Caco-2 (cell line): Measurements from ENCODE around the gene NCMAP. TPM values are rescaled to one million over a fixed set of nuclear protein-coding genes. Genes with fewer than 3 reads are reported as not detected.

Experiments
- BruUV-seq: library from RNA; stranded (reverse); fragments of 400-500 nt; replicated peaks from 2 replicates; lab custom pipeline; 2021; lab: Mats Ljungman, UMichigan
- CTCF ChIA-PET: fragments of 300-600 bp; sonication (Branson Sonifier 250); formaldehyde crosslinking; loops from one replicate; lab custom pipeline; 2022; ENCODE audit warnings: antibody characterized with exemption; lab: Charles Lee
- POLR2A ChIA-PET: fragments of 300-600 bp; sonication (Branson Sonifier 250); formaldehyde crosslinking; loops from one replicate; lab custom pipeline; 2022; ENCODE audit warnings: antibody characterized with exemption; lab: Charles Lee
- DNase-seq, 2 experiments: peaks; one replicate each; pipeline versions ENCODE4 v3.0.0 to v3.0.0-alpha.2; 2020 to 2022
- H3K27me3 ChIP-seq: replicated peaks from 2 replicates; pipeline ENCODE4 v1.6.0; 2011; ENCODE audit warnings: low read length; ENCODE audit not compliant: control insufficient read depth, insufficient read depth
- H3K36me3 ChIP-seq: 2 replicates; pipeline ENCODE4 v1.5.1; 2011; ENCODE audit warnings: low read length; ENCODE audit not compliant: control insufficient read depth, insufficient read depth
- H3K4me1 ChIP-seq: fragments of 250-450 bp; sonication (Bioruptor Pico); 2 replicates; pipeline ENCODE4 v1.5.1; 2020; ENCODE audit warnings: mild to moderate bottlenecking
- H3K4me3 ChIP-seq: 2 replicates; pipeline ENCODE4 v1.5.1; 2011; ENCODE audit warnings: low read depth, mild to moderate bottlenecking, control low read depth, low read length
- H3K9me3 ChIP-seq: fragments of 250-450 bp; sonication (Bioruptor Pico); 2 replicates; pipeline ENCODE4 v1.5.1; 2020; ENCODE audit warnings: mild to moderate bottlenecking, moderate library complexity
- H3K27ac Mint-ChIP-seq: one replicate; pipeline ENCODE4 v1.8.0; 2022; ENCODE audit warnings: mixed read lengths; ENCODE audit not compliant: unreplicated experiment
- H3K27me3 Mint-ChIP-seq: one replicate; pipeline ENCODE4 v1.8.0; 2022; ENCODE audit warnings: mixed read lengths; ENCODE audit not compliant: insufficient read depth, unreplicated experiment
- H3K36me3 Mint-ChIP-seq: one replicate; pipeline ENCODE4 v1.8.0; 2022; ENCODE audit warnings: mild to moderate bottlenecking, mixed read lengths; ENCODE audit not compliant: insufficient read depth, unreplicated experiment
- H3K4me1 Mint-ChIP-seq: one replicate; pipeline ENCODE4 v1.8.0; 2022; ENCODE audit warnings: low read depth, mixed read lengths; ENCODE audit not compliant: unreplicated experiment
- H3K4me3 Mint-ChIP-seq: one replicate; pipeline ENCODE4 v1.8.0; 2022; ENCODE audit warnings: mild to moderate bottlenecking, moderate library complexity, mixed read lengths; ENCODE audit not compliant: unreplicated experiment
- H3K9me3 Mint-ChIP-seq: one replicate; pipeline ENCODE4 v1.8.0; 2022; ENCODE audit warnings: mixed read lengths; ENCODE audit not compliant: unreplicated experiment
- CTCF ChIP-seq, 2 experiments: fragments of 200-600 bp in 1 of 2; IDR thresholded peaks; 1 replicate in 1 of 2; 2 replicates in 1 of 2; pipeline versions ENCODE4 v1.5.1 to v1.8.0; 2011 to 2022; ENCODE audit warnings: antibody characterized with exemption in 1 of 2, control low read depth in 1 of 2, inconsistent platforms in 1 of 2, low read depth in 1 of 2, low read length in 1 of 2, mild to moderate bottlenecking in 1 of 2, moderate library complexity in 1 of 2; ENCODE audit not compliant: insufficient read depth in 1 of 2, severe bottlenecking in 1 of 2, unreplicated experiment in 1 of 2
- intact Hi-C: fragments of 100-400 bp; cut with micrococcal nuclease; formaldehyde crosslinking; loops from one replicate; pipeline ENCODE4 v1.10.0; 2022; ENCODE audit not compliant: unreplicated experiment
- total RNA-seq: library from RNA; stranded (reverse); gene quantifications from 2 replicates; pipeline ENCODE4 v1.2.3, GENCODE V29; 2022

The NCMAP gene
- total RNA-seq, 1 experiment from 2014 or later: 0.43 TPM

- no peak for TF ChIP-seq CTCF (IDR thresholded peaks at IDR 0.05; ENCODE audit: insufficient read depth in 1 of 2, low read depth in 1 of 2, low read length in 1 of 2, severe bottlenecking in 1 of 2, unreplicated experiment in 1 of 2)
- H3K9me3 ChIP-seq: no peaks in the 10 kb centered on the region
- intact Hi-C loops: no loop called here
- H3K4me3 ChIP-seq: no peak overlapping the region
- no peaks in the 10 kb centered on the region for H3K9me3 Mint-ChIP-seq
- H3K36me3 Mint-ChIP-seq: no peaks in the 10 kb centered on the region
- BruUV-seq: no TSS peak
- H3K4me1 ChIP-seq: no peaks in the 10 kb centered on the region
- DNase-seq: no peak
- no peaks in the 10 kb centered on the region for H3K27me3 ChIP-seq
- H3K27me3 Mint-ChIP-seq: no peaks in the 10 kb centered on the region
- H3K4me1 Mint-ChIP-seq: peaks cover 4% of the 10 kb centered on the region
- no peak overlapping the region for H3K27ac Mint-ChIP-seq
- ChIA-PET CTCF (no interaction called here), POLR2A (interaction anchor here (0.6 to 0.7 kb wide), 2 partner anchors 8 to 361 kb away, joined by 3 to 4 read pairs; no protein-coding TSS in a partner anchor)
- H3K4me3 Mint-ChIP-seq: no peak overlapping the region
- no peaks in the 10 kb centered on the region for H3K36me3 ChIP-seq
These were observed 4.5 kb downstream of the NCMAP start for GRCh38 chr1:24560361-24560760.

GRCh38 chr1:24562625-24563024, 6.7 kb downstream of the NCMAP start:
- no peaks in the 10 kb centered on the region for H3K9me3 ChIP-seq
- DNase-seq: no peak
- ChIA-PET POLR2A (no interaction called here), CTCF (interaction anchor here (1.1 kb wide), 1 partner anchor 25 kb away, joined by 3 read pairs; no protein-coding TSS in a partner anchor)
- intact Hi-C loops: no loop called here
- H3K36me3 ChIP-seq: no peaks in the 10 kb centered on the region
- Mint-ChIP-seq H3K36me3 (no peaks in the 10 kb centered on the region), H3K4me1 (no peaks in the 10 kb centered on the region), H3K27me3 (no peaks in the 10 kb centered on the region), H3K27ac (no peak overlapping the region), H3K9me3 (no peaks in the 10 kb centered on the region), H3K4me3 (no peak overlapping the region)
- 0 out of 2 replicates have a peak, but pooled peaks cover 2% of the 10 kb centered on the region for H3K4me1 ChIP-seq
- BruUV-seq: no TSS peak
- TF ChIP-seq CTCF (IDR thresholded peaks at IDR 0.05; ENCODE audit: insufficient read depth in 1 of 2, low read depth in 1 of 2, low read length in 1 of 2, severe bottlenecking in 1 of 2, unreplicated experiment in 1 of 2): no peak
- H3K4me3 ChIP-seq: no peak overlapping the region
- no peaks in the 10 kb centered on the region for H3K27me3 ChIP-seq

GRCh38 chr1:24564695-24565094, 8.8 kb downstream of the NCMAP start:
- ChIA-PET CTCF (interaction anchor here (0.7 kb wide), 2 partner anchors 74 to 447 kb away, joined by 4 to 5 read pairs; no protein-coding TSS in a partner anchor), POLR2A (no interaction called here)
- no peak for DNase-seq

More at GRCh38 chr1:24564695-24565094, 8.8 kb downstream of the NCMAP start:
- H3K4me1 Mint-ChIP-seq: no peaks in the 10 kb centered on the region
- TF ChIP-seq CTCF (IDR thresholded peaks at IDR 0.05; ENCODE audit: insufficient read depth in 1 of 2, low read depth in 1 of 2, low read length in 1 of 2, severe bottlenecking in 1 of 2, unreplicated experiment in 1 of 2): no peak
- H3K36me3 ChIP-seq: no peaks in the 10 kb centered on the region
- intact Hi-C loops: no loop called here
- no peak overlapping the region for H3K4me3 ChIP-seq
- no peak overlapping the region for H3K4me3 Mint-ChIP-seq
- BruUV-seq: no TSS peak
- H3K4me1 ChIP-seq: 0 out of 2 replicates have a peak, but pooled peaks cover 9% of the 10 kb centered on the region
- H3K27ac Mint-ChIP-seq: no peak overlapping the region
- H3K27me3 Mint-ChIP-seq: no peaks in the 10 kb centered on the region
- H3K9me3 ChIP-seq: no peaks in the 10 kb centered on the region
- no peaks in the 10 kb centered on the region for H3K27me3 ChIP-seq
- H3K9me3 Mint-ChIP-seq: no peaks in the 10 kb centered on the region
- no peaks in the 10 kb centered on the region for H3K36me3 Mint-ChIP-seq
